NCI-H2196 treated with DMSO at 0.1 percent for 48 hours (cell line): ENCODE data around the gene SMARCA1.
"Not testable (repeated sequence)": the region's sequence is repeated elsewhere in the genome, so short reads cannot be mapped to it uniquely, and the experiment has no call there.

ENCODE experiments used
- DNase-seq: peaks from one replicate; lab custom pipeline; 2025; ENCODE audit not compliant: unreplicated experiment; lab: John Stamatoyannopoulos, UW

The SMARCA1 gene

GRCh38 chrX:129523079-129523911 is at the start of gene SMARCA1:
Gene SMARCA1, minus strand, starts transcription at chrX:129523490. Its CDS starts 120 bp downstream, at chrX:129523370.
- no peak for DNase-seq

GRCh38 chrX:129572422-129572821 is 49.1 kb upstream of the SMARCA1 start:
- no peak for DNase-seq

GRCh38 chrX:129568349-129568748 is 45.1 kb upstream of the SMARCA1 start:
- DNase-seq: no peak

- DNase-seq: no peak
Observed at GRCh38 chrX:129566073-129566472, 42.8 kb upstream of the SMARCA1 start.

- no peak for DNase-seq
Observed at GRCh38 chrX:129565046-129565650, 41.9 kb upstream of the SMARCA1 start.

- DNase-seq: not testable (repeated sequence)
Observed at GRCh38 chrX:129564345-129564744, 41.1 kb upstream of the SMARCA1 start.

GRCh38 chrX:129561453-129561852 is 38.2 kb upstream of the SMARCA1 start:
- DNase-seq: no peak

- DNase-seq: no peak
Observed at GRCh38 chrX:129559783-129560182, 36.5 kb upstream of the SMARCA1 start.

GRCh38 chrX:129557844-129558480 is 34.7 kb upstream of the SMARCA1 start:
- DNase-seq: no peak

GRCh38 chrX:129556806-129557315 is 33.6 kb upstream of the SMARCA1 start:
- no peak for DNase-seq

GRCh38 chrX:129554816-129555215 is 31.5 kb upstream of the SMARCA1 start:
- not testable (repeated sequence) for DNase-seq

- DNase-seq: no peak
Observed at GRCh38 chrX:129553619-129554288, 30.5 kb upstream of the SMARCA1 start.

- peak; percentile 1 for DNase-seq
Observed at GRCh38 chrX:129549124-129549523, 25.8 kb upstream of the SMARCA1 start.

- DNase-seq: no peak
Observed at GRCh38 chrX:129545408-129545807, 22.1 kb upstream of the SMARCA1 start.

GRCh38 chrX:129544780-129545179 is 21.5 kb upstream of the SMARCA1 start:
- DNase-seq: no peak

GRCh38 chrX:129540722-129541184 is 17.5 kb upstream of the SMARCA1 start:
- no peak for DNase-seq

GRCh38 chrX:129540068-129540653 is 16.9 kb upstream of the SMARCA1 start, which contains the start of gene OCRL:
Gene OCRL, plus strand, starts transcription at chrX:129540259. Its CDS starts 181 bp downstream, at chrX:129540440.
- peak; percentile 33 for DNase-seq

- DNase-seq: no peak
Observed at GRCh38 chrX:129534816-129535578, 11.7 kb upstream of the SMARCA1 start.

GRCh38 chrX:129531132-129531531 is 7.8 kb upstream of the SMARCA1 start:
- DNase-seq: no peak

GRCh38 chrX:129530410-129530809 is 7.1 kb upstream of the SMARCA1 start:
- DNase-seq: no peak
